Bronchial epithelial cell (primary cell): ENCODE results near the gene LDLRAD4. TPM values are rescaled to one million over a fixed set of nuclear protein-coding genes. Genes with fewer than 3 reads are reported as not detected.

ENCODE experiments used
- DNase-seq: peaks from one replicate; pipeline ENCODE4 v3.0.0-alpha.2; 2010; ENCODE audit warnings: low read depth
- FAIRE-seq: peaks from 2 replicates; lab custom pipeline; 2011; peaks lifted over from hg19 to GRCh38; lab: Jason Lieb, UNC
- H3K27me3 ChIP-seq: 2 replicates; pipeline ENCODE4 v1.5.1; 2011; ENCODE audit warnings: low read length; ENCODE audit not compliant: control insufficient read depth, insufficient read depth
- H3K36me3 ChIP-seq: 2 replicates; pipeline ENCODE4 v1.5.1; 2011; ENCODE audit warnings: low read length; ENCODE audit not compliant: control insufficient read depth, insufficient read depth
- H3K4me3 ChIP-seq: 2 replicates; pipeline ENCODE4 v1.5.1; 2011; ENCODE audit warnings: mild to moderate bottlenecking, low read depth, low read length, control low read depth
- total RNA-seq: library from RNA; depleted of rRNA; stranded (reverse); fragments of >200 nt; gene quantifications from 2 replicates; pipeline ENCODE4 v1.2.1, GENCODE V29; 2014
- TF ChIP-seq, protein P1 (sequence below): IDR thresholded peaks from 2 replicates; pipeline ENCODE4 v1.5.1; 2011; ENCODE audit warnings: mild to moderate bottlenecking, moderate library complexity, low read length, control low read depth, inconsistent platforms; ENCODE audit not compliant: insufficient read depth, severe bottlenecking

The LDLRAD4 gene
- total RNA-seq, 1 donor from 2014 or later: not detected

DNA sequence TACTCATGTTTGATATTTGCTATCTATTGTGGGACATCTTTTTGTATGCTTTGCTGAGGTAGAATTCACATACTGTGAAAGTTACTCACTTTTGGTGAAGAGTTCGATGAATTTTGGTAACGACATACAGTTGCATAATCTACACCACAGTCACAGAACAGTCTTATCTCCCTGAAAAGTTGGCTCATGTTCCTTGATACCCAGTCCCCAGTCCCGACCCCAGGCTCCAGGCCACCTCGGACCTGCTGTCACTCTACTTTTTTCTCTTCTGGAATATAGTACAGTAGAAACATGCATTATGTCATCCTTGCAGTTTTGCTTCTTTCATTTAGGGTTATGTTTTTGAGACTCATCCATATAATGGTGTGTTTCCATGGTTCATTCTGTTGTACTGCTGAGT, 316.1 kb downstream of the LDLRAD4 start:
- FAIRE-seq: no peak
- H3K4me3 ChIP-seq: no peak overlapping the region
- no peaks in the 10 kb centered on the region for H3K36me3 ChIP-seq
- no peak for DNase-seq
- H3K27me3 ChIP-seq: no peaks in the 10 kb centered on the region
- TF ChIP-seq, protein P1, sequence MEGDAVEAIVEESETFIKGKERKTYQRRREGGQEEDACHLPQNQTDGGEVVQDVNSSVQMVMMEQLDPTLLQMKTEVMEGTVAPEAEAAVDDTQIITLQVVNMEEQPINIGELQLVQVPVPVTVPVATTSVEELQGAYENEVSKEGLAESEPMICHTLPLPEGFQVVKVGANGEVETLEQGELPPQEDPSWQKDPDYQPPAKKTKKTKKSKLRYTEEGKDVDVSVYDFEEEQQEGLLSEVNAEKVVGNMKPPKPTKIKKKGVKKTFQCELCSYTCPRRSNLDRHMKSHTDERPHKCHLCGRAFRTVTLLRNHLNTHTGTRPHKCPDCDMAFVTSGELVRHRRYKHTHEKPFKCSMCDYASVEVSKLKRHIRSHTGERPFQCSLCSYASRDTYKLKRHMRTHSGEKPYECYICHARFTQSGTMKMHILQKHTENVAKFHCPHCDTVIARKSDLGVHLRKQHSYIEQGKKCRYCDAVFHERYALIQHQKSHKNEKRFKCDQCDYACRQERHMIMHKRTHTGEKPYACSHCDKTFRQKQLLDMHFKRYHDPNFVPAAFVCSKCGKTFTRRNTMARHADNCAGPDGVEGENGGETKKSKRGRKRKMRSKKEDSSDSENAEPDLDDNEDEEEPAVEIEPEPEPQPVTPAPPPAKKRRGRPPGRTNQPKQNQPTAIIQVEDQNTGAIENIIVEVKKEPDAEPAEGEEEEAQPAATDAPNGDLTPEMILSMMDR: no peak

DNA sequence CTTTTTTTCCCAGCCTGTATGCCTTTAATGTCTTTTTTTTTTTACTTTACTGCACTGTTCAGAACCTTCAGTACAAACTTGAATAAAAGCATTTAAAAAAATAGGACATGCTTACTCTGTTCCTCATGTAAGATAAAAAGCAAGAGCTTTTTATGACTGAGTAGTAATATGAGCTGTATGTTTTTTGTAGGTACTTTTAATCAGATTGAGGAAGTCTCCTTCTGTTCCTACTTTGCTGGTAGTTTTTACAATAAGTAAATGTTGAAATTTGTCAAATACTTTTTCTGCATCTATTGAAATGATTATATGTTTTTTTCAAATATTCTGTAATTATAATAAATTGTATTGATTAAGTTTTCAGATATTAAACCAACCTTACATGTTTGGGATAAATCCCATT, 318.0 kb downstream of the LDLRAD4 start:
- no peaks in the 10 kb centered on the region for H3K36me3 ChIP-seq
- DNase-seq: no peak
- no peak for FAIRE-seq
- TF ChIP-seq, protein P1: no peak
- no peaks in the 10 kb centered on the region for H3K27me3 ChIP-seq
- H3K4me3 ChIP-seq: no peak overlapping the region

DNA sequence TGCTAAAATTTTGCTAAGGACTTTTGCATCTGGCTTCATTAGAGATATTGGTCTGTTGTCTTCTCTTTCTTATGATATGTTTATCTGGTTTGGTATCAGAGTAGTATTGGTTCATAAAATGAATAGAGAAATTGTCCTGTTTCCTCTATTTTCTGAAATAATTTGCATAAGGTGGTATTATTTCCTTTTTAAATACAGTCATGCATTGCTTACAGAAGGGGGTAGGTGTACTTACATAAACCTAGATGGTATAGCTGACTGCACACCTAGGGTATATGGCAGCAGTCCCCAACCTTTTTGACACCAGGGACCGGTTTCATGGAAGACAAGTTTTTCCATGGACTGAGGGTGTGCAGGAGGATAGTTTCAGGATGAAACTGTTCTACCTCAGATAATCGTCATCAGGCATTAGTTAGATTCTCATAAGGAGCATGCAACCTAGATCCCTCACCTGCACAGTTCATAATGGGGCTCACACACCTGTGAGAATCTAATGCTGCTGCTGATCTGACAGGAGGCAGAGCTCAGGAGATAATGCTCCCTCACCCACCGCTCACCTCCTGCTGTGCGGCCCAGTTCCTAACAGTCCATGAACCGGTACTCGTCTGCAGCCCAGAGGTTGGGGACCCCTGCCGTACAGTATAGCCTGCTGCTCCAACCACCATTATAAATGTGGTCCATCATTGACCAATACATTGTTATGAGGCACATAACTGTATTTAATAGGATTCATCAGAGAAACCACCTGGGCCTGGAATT, 318.6 kb downstream of the LDLRAD4 start:
- H3K36me3 ChIP-seq: no peaks in the 10 kb centered on the region
- DNase-seq: no peak
- no peak for FAIRE-seq
- no peak overlapping the region for H3K4me3 ChIP-seq
- TF ChIP-seq, protein P1: no peak
- H3K27me3 ChIP-seq: no peaks in the 10 kb centered on the region

DNA sequence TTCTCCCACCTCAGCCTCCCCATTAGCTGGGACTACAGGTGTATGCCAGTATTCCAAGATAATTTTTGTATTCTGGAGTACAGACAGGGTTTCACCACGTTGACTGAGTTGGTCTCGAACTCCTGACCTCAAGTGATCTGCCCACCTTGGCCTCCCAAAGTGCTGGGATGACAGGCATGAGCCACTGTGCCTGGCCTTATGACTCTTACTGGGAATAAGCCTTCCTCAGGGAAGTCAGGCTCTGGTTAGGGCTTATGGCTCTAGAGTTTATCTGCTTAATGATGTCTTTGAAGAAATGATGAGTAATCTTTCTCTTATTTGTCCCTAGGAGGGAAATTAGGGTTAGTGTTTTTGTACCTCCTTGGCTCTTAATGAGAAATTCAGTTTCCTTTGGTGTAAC, 320.1 kb downstream of the LDLRAD4 start:
- no peak overlapping the region for H3K4me3 ChIP-seq
- H3K27me3 ChIP-seq: no peaks in the 10 kb centered on the region
- no peaks in the 10 kb centered on the region for H3K36me3 ChIP-seq
- TF ChIP-seq, protein P1: no peak
- FAIRE-seq (no peak), DNase-seq (no peak)

DNA sequence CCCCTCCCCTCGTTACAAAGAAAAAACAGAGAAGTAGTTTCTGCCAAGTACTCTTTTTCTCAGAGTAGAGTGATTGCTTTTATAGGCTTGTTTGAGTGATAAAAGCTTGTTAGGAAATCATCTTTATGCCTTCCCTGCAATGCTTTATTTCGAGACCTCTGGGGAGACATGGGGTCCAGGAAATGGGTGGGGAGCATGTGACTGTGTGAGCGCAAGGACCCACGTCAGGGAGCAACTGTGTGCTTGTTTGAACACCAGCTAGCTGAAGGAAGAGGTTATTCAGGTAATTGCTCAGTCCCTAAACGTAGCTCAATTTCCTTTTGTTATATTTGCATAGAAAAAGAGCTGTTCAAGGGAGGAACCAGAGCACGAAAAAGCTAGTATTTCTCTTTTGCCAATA, 320.5 kb downstream of the LDLRAD4 start:
- no peaks in the 10 kb centered on the region for H3K36me3 ChIP-seq
- TF ChIP-seq, protein P1: no peak
- FAIRE-seq: no peak
- H3K27me3 ChIP-seq: no peaks in the 10 kb centered on the region
- DNase-seq: no peak
- no peak overlapping the region for H3K4me3 ChIP-seq
